Neural cell (in vitro differentiated cells): ENCODE results near the gene PUS10. TPM values are rescaled to one million over a fixed set of nuclear protein-coding genes. Genes with fewer than 3 reads are reported as not detected.
"Not testable (repeated sequence)": the region's sequence is repeated elsewhere in the genome, so short reads cannot be mapped to it uniquely, and the experiment has no call there.

Source experiments
- H2AFZ ChIP-seq: fragments of 200-600, 300-800 bp; sonication (generic), shearing (Covaris generic); 2 replicates; pipeline ENCODE4 v1.6.0; 2014; ENCODE audit warnings: low read depth, mild to moderate bottlenecking, antibody characterized with exemption, low read length, moderate library complexity
- H3F3A ChIP-seq: fragments of 200-600 bp; shearing (Covaris generic); 2 replicates; pipeline ENCODE4 v1.6.1; 2016; ENCODE audit warnings: mild to moderate bottlenecking, moderate library complexity, mixed read lengths, antibody characterized with exemption, low read length; ENCODE audit not compliant: insufficient read depth, poor library complexity, severe bottlenecking
- H3K27ac ChIP-seq: fragments of 200-600, 300-800 bp; sonication (generic), shearing (Covaris generic); 2 replicates; pipeline ENCODE4 v1.5.1; 2014; ENCODE audit warnings: mild to moderate bottlenecking, low read length, moderate library complexity
- H3K27me3 ChIP-seq: fragments of 300-800, 200-600 bp; sonication (generic), shearing (Covaris generic); 2 replicates; pipeline ENCODE4 v1.6.0; 2014; ENCODE audit warnings: mild to moderate bottlenecking, low read depth, low read length, moderate library complexity; ENCODE audit not compliant: insufficient read depth
- H3K36me3 ChIP-seq: fragments of 300-800, 200-600 bp; sonication (generic), shearing (Covaris generic); 2 replicates; pipeline ENCODE4 v1.5.1; 2014; ENCODE audit warnings: mild to moderate bottlenecking, antibody characterized with exemption, low read length, moderate library complexity; ENCODE audit not compliant: insufficient read depth
- H3K4me2 ChIP-seq: fragments of 300-800, 200-600 bp; sonication (generic), shearing (Covaris generic); 2 replicates; pipeline ENCODE4 v1.6.0; 2014; ENCODE audit warnings: mild to moderate bottlenecking, low read length
- H3K4me3 ChIP-seq: fragments of 300-800, 200-600 bp; sonication (generic), shearing (Covaris generic); 2 replicates; pipeline ENCODE4 v1.5.1; 2014; ENCODE audit warnings: mild to moderate bottlenecking, low read length, moderate library complexity
- H3K79me2 ChIP-seq: fragments of 200-600 bp; shearing (Covaris generic); replicated peaks from 2 replicates; pipeline ENCODE4 v1.6.0; 2014; ENCODE audit warnings: mild to moderate bottlenecking, low read length, moderate library complexity; ENCODE audit not compliant: insufficient read depth
- H3K9ac ChIP-seq: fragments of 300-800, 200-600 bp; sonication (generic), shearing (Covaris generic); 2 replicates; pipeline ENCODE4 v1.6.1; 2016; ENCODE audit warnings: mild to moderate bottlenecking, low read length, mixed read lengths
- H3K9me2 ChIP-seq: fragments of 200-600 bp; shearing (Covaris generic); 2 replicates; pipeline ENCODE4 v1.6.1; 2016; ENCODE audit warnings: mild to moderate bottlenecking, low read length, mixed read lengths; ENCODE audit not compliant: insufficient read depth
- H3K9me3 ChIP-seq: fragments of 200-600, 300-800 bp; sonication (generic), shearing (Covaris generic); 2 replicates; pipeline ENCODE4 v1.6.1; 2016; ENCODE audit warnings: mild to moderate bottlenecking, mixed run types, low read length, moderate library complexity, mixed read lengths
- H4K20me1 ChIP-seq: fragments of 200-600 bp; shearing (Covaris generic); 2 replicates; pipeline ENCODE4 v1.6.1; 2016; ENCODE audit warnings: mild to moderate bottlenecking, mixed run types; ENCODE audit not compliant: insufficient read depth
- CTCF ChIP-seq: fragments of 450-650 bp; IDR thresholded peaks from 2 replicates; pipeline ENCODE4 v1.5.1; 2014; ENCODE audit warnings: antibody characterized with exemption, mild to moderate bottlenecking, moderate library complexity; ENCODE audit not compliant: poor library complexity, severe bottlenecking
- EP300 ChIP-seq: fragments of 450-650 bp; conservative IDR thresholded peaks from 2 replicates; pipeline ENCODE4 v1.6.1; 2014; ENCODE audit warnings: antibody characterized with exemption, mild to moderate bottlenecking, moderate library complexity; ENCODE audit not compliant: poor library complexity, severe bottlenecking
- EZH2 ChIP-seq: fragments of 200-600, 300-800 bp; shearing (Covaris generic), sonication (generic); IDR thresholded peaks from 2 replicates; pipeline ENCODE4 v1.6.1; 2014; ENCODE audit warnings: antibody characterized with exemption, low read length, borderline replicate concordance, mild to moderate bottlenecking; ENCODE audit not compliant: insufficient read depth, poor library complexity, severe bottlenecking
- MXI1 ChIP-seq: fragments of 450-650 bp; conservative IDR thresholded peaks from 2 replicates; pipeline ENCODE4 v1.6.1; 2014; ENCODE audit warnings: antibody characterized with exemption, mild to moderate bottlenecking; ENCODE audit not compliant: poor library complexity, severe bottlenecking
- POLR2AphosphoS5 ChIP-seq: IDR thresholded peaks from 2 replicates; pipeline ENCODE4 v1.6.1; 2012
- RAD21 ChIP-seq: fragments of 450-650 bp; conservative IDR thresholded peaks from 2 replicates; pipeline ENCODE4 v1.6.1; 2014; ENCODE audit warnings: antibody characterized with exemption, mild to moderate bottlenecking, moderate library complexity
- SMC3 ChIP-seq: fragments of 450-650 bp; conservative IDR thresholded peaks from 2 replicates; pipeline ENCODE4 v1.6.1; 2014; ENCODE audit warnings: antibody characterized with exemption, mild to moderate bottlenecking, moderate library complexity; ENCODE audit not compliant: poor library complexity
- TAF1 ChIP-seq: IDR thresholded peaks from 2 replicates; pipeline ENCODE4 v1.6.1; 2012; ENCODE audit warnings: low read depth
- polyA plus RNA-seq: library from polyadenylated mRNA; depleted of rRNA; stranded (reverse); fragments of >200 nt; gene quantifications from 2 replicates; pipeline ENCODE4 v1.2.3, GENCODE V29; 2014
- TF ChIP-seq, protein P1 (sequence below): IDR thresholded peaks from 2 replicates; pipeline ENCODE4 v1.6.1; 2012; ENCODE audit warnings: borderline replicate concordance

Gene PUS10
- polyA plus RNA-seq, 1 donor from 2014 or later = 3.5 TPM

DNA sequence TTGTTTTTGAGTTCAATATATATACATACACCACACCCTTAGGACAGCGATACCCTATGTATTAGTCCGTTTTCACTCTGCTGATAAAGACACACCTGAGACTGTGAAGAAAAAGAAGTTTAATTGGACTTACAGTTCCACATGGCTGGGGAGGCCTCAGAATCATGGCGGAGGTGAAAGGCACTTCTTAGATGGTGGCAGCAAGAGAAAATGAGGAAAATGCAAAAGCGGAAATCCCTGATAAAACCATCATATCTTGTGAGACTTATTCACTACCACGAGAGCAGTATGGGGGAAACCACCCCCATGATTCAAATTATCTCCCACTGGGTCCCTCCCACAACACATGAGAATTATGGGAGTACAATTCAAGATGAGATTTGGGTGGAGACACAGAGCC, 112.2 kb downstream of the PUS10 start:
- not testable (repeated sequence) for H3K9me3 ChIP-seq, H3K27me3 ChIP-seq, H3K36me3 ChIP-seq, H3K27ac ChIP-seq, H3F3A ChIP-seq, H3K4me3 ChIP-seq, H3K9ac ChIP-seq, H3K9me2 ChIP-seq, H2AFZ ChIP-seq, H3K79me2 ChIP-seq, H3K4me2 ChIP-seq, H4K20me1 ChIP-seq

DNA sequence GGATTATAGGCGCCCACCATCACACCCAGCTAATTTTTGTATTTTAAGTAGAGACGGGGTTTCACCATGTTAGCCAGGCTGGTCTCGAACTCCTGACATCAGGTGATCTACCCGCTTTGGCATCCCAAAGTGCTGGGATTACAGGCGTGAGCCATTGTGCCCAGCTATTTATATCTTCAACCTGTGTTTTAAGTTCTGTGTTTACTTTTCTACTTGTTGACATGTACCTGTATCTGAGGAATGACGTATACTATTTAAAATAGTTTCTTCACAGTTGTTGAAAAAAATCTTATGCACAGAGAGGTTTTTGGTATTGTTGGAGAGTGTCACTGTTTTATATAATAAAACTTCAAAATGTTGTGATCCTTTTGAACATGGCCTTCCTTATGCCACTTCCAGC, 116.8 kb downstream of the PUS10 start:
- H3F3A ChIP-seq, H3K4me3 ChIP-seq, H3K36me3 ChIP-seq, H3K9ac ChIP-seq, H2AFZ ChIP-seq, H3K27me3 ChIP-seq, H3K9me3 ChIP-seq, H4K20me1 ChIP-seq, H3K4me2 ChIP-seq, H3K9me2 ChIP-seq, H3K79me2 ChIP-seq, H3K27ac ChIP-seq: not testable (repeated sequence)

GRCh38 chr2:60899892-60900249, 118.2 kb downstream of the PUS10 start:
- Histone ChIP-seq H3K4me2 (no peak overlapping the region), H3K27ac (no peak overlapping the region), H3K9me2 (no peaks in the 10 kb centered on the region), H4K20me1 (no peaks in the 10 kb centered on the region), H3F3A (no peaks in the 10 kb centered on the region), H2AFZ (no peak overlapping the region), H3K36me3 (peaks cover 3% of the 10 kb centered on the region), H3K9ac (no peak overlapping the region), H3K79me2 (no peaks in the 10 kb centered on the region), H3K9me3 (no peaks in the 10 kb centered on the region), H3K27me3 (no peaks in the 10 kb centered on the region), H3K4me3 (no peak overlapping the region)
- TF ChIP-seq MXI1 (no peak), CTCF (no peak), EZH2 (no peak), TAF1 (no peak), SMC3 (no peak), RAD21 (no peak), POLR2AphosphoS5 (no peak), EP300 (no peak)

GRCh38 chr2:60899230-60899891, 118.7 kb downstream of the PUS10 start:
- H3K79me2 ChIP-seq = no peaks in the 10 kb centered on the region
- H3K27me3 ChIP-seq = no peaks in the 10 kb centered on the region
- no peaks in the 10 kb centered on the region for H4K20me1 ChIP-seq
- no peak overlapping the region for H3K27ac ChIP-seq
- H3F3A ChIP-seq = no peaks in the 10 kb centered on the region
- H3K9me3 ChIP-seq = no peaks in the 10 kb centered on the region
- H3K4me3 ChIP-seq = no peak overlapping the region
- H3K9ac ChIP-seq = no peak overlapping the region
- no peak overlapping the region for H2AFZ ChIP-seq
- no peak for TF ChIP-seq EP300
- no peak for TF ChIP-seq EZH2
- no peak for TF ChIP-seq CTCF
- TF ChIP-seq SMC3 = no peak
- TF ChIP-seq TAF1 = no peak
- no peak for TF ChIP-seq POLR2AphosphoS5
- TF ChIP-seq, protein P1, sequence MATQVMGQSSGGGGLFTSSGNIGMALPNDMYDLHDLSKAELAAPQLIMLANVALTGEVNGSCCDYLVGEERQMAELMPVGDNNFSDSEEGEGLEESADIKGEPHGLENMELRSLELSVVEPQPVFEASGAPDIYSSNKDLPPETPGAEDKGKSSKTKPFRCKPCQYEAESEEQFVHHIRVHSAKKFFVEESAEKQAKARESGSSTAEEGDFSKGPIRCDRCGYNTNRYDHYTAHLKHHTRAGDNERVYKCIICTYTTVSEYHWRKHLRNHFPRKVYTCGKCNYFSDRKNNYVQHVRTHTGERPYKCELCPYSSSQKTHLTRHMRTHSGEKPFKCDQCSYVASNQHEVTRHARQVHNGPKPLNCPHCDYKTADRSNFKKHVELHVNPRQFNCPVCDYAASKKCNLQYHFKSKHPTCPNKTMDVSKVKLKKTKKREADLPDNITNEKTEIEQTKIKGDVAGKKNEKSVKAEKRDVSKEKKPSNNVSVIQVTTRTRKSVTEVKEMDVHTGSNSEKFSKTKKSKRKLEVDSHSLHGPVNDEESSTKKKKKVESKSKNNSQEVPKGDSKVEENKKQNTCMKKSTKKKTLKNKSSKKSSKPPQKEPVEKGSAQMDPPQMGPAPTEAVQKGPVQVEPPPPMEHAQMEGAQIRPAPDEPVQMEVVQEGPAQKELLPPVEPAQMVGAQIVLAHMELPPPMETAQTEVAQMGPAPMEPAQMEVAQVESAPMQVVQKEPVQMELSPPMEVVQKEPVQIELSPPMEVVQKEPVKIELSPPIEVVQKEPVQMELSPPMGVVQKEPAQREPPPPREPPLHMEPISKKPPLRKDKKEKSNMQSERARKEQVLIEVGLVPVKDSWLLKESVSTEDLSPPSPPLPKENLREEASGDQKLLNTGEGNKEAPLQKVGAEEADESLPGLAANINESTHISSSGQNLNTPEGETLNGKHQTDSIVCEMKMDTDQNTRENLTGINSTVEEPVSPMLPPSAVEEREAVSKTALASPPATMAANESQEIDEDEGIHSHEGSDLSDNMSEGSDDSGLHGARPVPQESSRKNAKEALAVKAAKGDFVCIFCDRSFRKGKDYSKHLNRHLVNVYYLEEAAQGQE = no peak
- no peak for TF ChIP-seq MXI1
- no peak for TF ChIP-seq RAD21
- peaks cover 3% of the 10 kb centered on the region for H3K36me3 ChIP-seq
- H3K9me2 ChIP-seq = no peaks in the 10 kb centered on the region
- H3K4me2 ChIP-seq = no peak overlapping the region
